GM19463 (cell line): ENCODE data around the gene HSD17B3.
"Not testable (repeated sequence)": the region's sequence is repeated elsewhere in the genome, so short reads cannot be mapped to it uniquely, and the experiment has no call there.

Experiments
- ATAC-seq: cut with Tn5 transposase; IDR thresholded peaks from one replicate; pipeline ENCODE4 v1.9.1; 2021; ENCODE audit warnings: mild to moderate bottlenecking, moderate library complexity; ENCODE audit not compliant: unreplicated experiment

The HSD17B3 gene

GRCh38 chr9:96302021-96302420, at the start of gene HSD17B3:
HSD17B3 (minus strand) TSS chr9:96302176; CDS start chr9:96302104, 72 bp downstream.
- ATAC-seq, result no peak

- no peak for ATAC-seq
These were observed 48.9 kb upstream of the HSD17B3 start for GRCh38 chr9:96350866-96351265.

GRCh38 chr9:96348261-96348660, 46.3 kb upstream of the HSD17B3 start:
- no peak for ATAC-seq

DNA sequence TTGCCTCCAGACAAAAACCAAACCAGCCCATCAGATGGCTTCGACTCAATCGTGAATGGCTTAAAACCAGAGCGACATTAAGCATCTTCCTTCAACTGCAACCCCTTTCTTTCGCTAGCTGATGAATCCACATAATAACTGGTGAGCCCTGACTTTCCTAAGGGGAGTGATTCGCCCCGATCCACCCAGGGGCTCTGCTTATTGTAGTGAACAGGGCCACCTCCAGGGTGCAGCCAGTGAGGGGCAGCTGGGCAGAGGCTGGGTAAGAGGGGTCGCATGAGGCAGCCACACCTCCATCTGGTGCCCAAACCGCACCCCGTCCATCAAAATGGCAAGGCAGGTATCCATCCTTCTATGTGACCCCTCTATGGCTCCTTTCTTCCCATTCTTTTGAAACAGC, 43.6 kb upstream of the HSD17B3 start:
- no peak for ATAC-seq

DNA sequence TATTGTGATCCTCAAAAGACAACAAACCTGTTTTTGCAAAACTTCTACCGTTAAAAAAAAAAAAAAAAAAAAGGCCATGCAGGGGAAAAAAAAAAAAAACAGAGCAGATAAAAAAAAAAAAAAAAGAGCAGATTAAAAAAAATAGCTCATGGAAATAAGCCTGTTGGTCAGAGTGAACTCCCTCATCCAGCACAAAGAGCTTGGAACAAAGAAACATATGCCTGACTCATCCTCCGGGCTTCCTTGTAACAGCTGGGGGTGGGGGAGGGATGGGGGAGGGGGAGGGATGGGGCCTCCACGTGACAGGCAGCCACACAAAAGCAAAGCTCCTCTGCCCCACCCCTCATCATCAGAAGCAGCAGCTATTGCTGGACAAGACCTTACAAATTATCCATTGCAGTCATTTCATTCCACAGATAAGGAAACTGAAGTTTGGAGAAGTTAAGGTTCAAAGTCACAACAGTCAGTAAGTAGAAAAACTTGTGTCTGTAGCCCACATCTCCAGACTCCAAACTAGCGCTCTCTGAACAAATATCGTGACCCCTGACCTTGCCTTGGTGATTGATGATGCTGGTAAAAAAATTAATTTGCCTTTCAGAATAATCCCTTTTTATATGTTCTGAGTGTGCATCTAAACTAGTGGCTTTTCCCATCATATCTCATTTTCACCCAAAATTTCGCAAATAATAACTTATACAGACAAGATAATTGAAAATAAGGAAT, 42.6 kb upstream of the HSD17B3 start:
- no peak for ATAC-seq

- no peak for ATAC-seq
These were observed 41.8 kb upstream of the HSD17B3 start for GRCh38 chr9:96343515-96344360.

GRCh38 chr9:96342571-96343245, 40.7 kb upstream of the HSD17B3 start:
- ATAC-seq, result no peak

DNA sequence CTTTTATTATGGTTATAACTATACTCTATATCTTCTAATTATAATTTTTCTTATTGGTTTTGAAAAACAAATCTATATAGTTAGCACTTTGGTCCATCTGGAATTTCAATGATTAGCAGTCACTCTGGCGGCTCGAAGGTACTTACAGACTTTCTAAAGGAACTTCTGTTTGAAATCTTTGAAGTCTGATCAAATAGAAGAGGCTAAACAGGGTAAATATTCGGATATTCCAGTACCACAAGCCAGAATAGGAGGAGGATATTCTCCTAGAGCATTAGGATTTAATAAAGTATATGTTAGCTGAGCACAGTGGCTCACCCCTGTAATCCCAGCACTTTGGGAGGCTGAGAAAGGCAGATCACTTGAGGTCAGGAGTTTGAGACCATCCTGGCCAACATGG, 38.7 kb upstream of the HSD17B3 start:
- ATAC-seq, result no peak

DNA sequence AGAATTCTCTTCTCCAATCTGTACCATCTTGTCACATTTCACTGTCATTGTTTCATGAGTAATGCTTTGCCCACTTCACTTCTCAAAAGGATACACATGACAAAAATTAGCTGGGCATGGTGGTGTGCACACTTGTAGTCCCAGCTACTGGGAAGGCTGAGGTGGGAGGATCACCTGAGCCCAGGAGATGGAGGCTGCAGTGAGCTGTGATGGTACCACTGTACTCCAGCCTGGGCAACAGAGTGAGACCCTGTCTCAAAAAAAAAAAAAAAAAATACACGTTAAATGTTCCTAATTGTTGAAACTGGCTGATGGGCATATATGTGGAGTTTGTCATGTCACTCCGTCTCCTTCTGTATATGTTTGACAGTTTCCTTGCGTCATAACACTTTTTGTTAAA, 36.3 kb upstream of the HSD17B3 start:
- ATAC-seq, result no peak

- no peak for ATAC-seq
These were observed 32.0 kb upstream of the HSD17B3 start for GRCh38 chr9:96333958-96334357.

DNA sequence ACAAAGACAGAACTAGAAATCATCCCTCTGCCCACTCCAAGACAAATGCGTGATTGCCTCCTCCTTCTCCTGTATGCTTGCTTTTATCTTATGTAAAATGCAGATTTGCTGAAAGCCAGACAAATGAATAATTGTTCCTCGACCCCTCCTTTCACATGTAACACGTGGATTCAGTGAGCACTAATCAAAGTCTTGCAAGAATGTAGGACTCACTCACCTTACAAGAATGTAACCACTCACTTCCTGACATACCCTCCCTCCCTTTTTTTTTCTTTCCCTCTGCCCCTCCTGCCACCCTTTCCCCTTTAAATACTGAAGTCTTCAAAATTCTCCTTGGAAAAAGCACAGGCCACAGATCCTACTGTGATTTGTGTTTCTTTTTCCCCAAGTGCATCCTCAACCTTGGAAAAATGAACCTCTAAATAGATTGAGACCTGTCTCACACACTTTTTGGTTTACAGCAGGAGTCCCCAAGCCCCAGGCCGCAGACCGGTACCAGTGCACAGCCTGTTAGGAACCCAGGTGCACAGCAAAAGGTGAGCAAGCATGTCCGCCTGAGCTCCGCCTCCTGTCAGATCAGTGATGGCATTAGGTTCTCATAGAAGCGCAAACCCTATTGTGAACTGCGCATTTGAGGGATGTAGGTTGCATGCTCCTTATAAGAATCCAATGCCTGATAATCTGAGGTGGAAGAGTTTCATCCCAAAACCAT, 29.4 kb upstream of the HSD17B3 start:
- ATAC-seq, result no peak

- peak; percentile 63 for ATAC-seq
These were observed 25.8 kb upstream of the HSD17B3 start for GRCh38 chr9:96327694-96328352.

DNA sequence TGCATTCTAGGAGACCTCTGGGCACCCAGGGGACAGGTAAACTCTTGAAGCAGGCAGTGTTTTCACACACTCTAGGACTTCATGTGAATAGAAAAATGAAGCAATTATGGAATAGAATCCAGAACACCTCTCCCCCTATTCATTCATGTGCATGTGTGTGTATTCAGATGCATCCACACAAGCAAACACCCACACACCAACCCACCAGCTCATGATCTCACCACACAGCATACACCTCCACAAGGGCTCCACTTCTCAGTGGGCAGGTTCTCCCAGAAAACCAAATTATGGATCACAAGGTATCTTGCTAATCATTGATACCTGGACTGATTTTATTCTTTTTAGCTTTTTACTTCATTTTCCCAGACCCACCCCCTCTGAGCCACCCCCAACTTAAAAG, 21.2 kb upstream of the HSD17B3 start:
- no peak for ATAC-seq

DNA sequence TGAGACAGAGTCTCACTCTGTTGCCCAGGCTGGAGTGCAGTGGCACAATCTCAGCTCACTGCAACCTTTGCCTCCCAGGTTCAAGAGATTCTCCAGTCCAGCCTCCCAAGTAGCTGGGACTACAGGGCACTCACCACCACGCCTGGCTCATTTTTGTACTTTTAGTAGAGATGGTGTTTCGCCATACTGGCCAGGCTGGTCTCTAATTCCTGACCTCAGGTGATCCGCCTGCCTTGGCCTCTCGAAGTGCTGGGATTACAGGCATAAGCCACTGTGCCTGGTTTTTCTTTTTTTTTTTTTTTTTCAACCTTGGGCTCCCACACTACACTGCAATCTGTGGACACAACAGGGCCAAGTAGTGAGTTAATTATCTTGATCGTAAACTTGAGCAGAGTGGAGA, 20.8 kb upstream of the HSD17B3 start:
- not testable (repeated sequence) for ATAC-seq

- not testable (repeated sequence) for ATAC-seq
These were observed 20.2 kb upstream of the HSD17B3 start for GRCh38 chr9:96322210-96322609.

DNA sequence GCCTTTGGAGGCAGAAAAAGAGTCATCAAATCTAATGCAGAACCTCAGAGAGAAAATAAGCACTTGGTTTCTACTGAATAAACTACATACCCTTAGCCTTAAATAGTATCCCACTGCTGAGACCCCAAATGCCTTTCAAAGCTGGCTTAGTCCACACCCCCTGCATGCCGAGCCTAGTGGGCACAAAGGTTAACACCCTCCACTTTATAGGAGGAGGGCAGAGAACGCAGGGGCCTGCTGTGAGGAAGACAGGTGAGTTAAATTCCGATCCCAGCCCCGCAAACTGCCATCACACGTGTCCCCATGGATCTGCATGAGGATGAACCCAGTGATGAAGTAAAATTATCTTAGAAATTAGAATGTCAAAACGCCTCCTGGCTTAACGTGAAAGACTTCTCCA, 19.5 kb upstream of the HSD17B3 start:
- ATAC-seq, result no peak

DNA sequence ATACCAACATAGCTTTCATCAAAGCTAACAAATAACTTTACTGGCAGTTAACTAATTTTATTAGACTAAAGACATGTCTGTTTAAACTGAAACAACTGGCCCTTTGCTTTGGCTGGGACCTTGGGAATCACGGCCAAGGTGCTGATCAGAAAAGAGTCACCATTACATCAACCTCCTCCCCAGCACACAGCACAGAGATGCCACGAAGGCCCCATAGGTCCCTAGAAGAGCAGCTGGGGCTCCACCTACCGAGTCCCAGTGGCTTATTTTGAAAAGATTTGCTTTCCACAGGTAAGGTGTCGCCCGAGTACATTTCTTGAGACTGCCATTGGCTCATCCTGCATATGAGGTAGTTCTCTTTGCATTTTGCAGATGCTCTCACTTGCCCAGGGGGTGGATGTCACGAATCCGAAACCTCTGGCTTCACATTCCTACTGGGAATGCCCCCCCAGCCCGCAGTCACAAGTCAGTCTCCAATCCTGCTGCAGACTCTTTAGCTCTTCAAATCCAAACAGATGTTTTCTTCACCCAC, 18.8 kb upstream of the HSD17B3 start:
- ATAC-seq, result no peak

GRCh38 chr9:96318921-96319565, 17.1 kb upstream of the HSD17B3 start:
- no peak for ATAC-seq

- no peak for ATAC-seq
These were observed 15.5 kb upstream of the HSD17B3 start for GRCh38 chr9:96317335-96317980.
